DMS 273 (cell line): Measurements from ENCODE around the gene VPS33A.
"Not testable (repeated sequence)": the region's sequence is repeated elsewhere in the genome, so short reads cannot be mapped to it uniquely, and the experiment has no call there.

Experiments used
- DNase-seq: peaks from one replicate; lab custom pipeline; 2025; ENCODE audit not compliant: unreplicated experiment; lab: John Stamatoyannopoulos, UW

The VPS33A gene

DNA sequence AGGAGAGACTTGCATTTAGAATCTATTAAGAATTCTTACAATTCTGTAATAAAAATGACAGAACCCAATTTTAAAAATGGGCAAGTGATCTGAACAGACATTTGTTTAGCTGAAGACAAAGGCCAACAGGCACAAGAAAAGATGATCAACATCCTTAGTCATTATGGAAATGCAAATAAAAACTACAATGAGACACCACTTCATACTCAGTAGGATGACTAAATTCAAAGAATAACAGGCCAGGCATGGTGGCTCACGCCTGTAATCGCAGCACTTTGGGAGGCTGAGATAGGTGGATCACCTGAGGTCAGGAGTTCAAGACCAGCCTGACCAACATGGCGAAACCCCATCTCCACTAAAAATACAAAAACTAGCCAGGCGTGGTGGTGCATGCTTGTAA, 7.8 kb downstream of the VPS33A start:
- not testable (repeated sequence) for DNase-seq

GRCh38 chr12:122250536-122250935, 15.8 kb downstream of the VPS33A start:
- DNase-seq: no peak

GRCh38 chr12:122250047-122250446, 16.2 kb downstream of the VPS33A start:
- DNase-seq: no peak

DNA sequence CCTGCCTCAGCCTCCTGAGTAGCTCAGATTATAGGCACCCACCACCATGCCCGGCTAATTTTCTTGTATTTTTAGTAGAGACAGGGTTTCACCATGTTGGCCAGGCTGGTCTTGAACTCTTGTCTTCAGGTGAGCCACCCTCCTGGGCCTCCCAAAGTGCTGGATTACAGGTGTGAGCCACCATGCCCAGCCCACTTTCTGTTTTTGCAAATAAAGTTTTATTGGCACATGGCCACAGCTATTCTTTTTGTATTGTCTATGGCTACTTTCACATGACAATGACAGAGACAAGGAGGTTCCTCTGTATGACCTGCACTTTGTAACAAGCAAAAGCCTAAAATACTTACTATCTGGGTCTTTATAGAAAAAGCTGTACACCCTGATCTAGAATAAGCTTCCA, 20.7 kb downstream of the VPS33A start:
- DNase-seq: no peak

GRCh38 chr12:122244565-122245371, 21.5 kb downstream of the VPS33A start:
- no peak for DNase-seq

DNA sequence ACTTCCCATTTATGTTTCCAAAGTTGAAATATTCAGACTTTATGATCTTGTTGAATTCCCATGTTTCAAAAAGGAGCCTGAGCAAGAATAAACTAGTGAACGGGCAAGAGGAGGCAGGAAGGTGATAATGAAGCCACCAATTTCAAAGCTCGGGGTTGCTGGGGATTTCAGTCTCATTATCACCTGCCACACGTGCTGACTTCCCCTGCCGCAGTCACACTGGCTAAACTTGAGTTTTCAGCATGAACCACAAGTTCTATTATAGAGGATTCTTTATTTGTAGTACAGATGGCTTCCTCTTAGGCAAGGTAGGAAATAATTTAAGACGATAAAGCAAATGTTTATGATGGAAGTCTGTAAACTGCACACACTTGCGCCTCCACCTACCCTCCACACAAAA, 22.3 kb downstream of the VPS33A start:
- no peak for DNase-seq

DNA sequence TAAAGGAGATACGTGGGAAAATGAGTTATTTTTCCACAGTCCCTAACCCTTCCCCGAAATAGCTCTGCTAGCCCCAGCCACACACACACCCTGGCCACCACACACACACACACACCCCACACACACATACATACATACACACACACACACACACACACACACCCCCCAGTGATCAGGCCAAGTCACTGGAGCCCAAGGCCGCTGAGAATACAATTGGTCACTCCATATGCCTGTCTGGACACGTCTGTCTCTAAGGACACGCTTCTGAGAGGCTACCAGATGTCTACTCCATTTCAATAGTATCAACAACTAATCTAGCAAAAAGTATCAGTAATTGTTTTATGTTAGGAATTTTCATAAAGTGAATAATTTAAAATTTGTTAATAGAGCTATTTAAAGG, 27.4 kb downstream of the VPS33A start:
- DNase-seq: peak; percentile 7

GRCh38 chr12:122235741-122236140, 30.6 kb downstream of the VPS33A start:
- DNase-seq: no peak

DNA sequence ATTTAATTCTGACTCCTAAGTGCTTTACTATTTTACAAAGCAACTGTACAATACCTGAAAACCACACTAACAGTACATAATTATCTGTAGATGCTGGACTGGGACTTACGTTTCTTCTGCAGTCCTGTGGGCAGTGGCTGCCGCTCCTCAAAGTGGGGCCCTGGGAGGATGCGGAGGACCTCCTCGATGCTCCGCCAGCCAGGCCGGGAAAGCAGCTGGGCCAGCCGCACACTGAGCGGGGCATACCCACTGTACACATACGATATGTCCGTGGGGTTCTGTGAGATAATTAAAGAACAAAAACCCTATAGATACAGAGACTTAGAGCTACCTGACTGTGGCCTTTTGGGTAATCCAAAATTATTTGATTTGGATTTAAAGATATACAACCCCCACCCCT, 33.6 kb downstream of the VPS33A start:
- no peak for DNase-seq

DNA sequence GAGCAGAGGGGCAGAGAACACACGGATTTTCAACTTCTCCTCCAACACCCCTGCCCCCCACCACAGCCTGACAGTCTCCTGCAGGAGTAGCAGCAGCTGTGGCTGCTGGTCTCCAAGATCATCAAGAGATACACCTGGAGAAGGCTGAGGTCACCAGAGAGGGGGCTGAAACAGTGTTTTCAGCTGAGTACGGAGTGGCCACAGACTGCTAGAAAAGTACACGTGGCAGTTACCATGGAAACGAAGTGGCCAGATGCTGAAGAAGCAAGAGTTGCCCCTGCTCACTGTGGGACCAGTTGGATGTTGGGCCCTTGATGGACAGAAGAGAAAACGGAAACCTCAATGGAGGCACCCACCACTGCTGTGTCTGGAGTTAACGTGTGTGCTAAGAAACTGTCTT, 35.5 kb downstream of the VPS33A start:
- DNase-seq: no peak

DNA sequence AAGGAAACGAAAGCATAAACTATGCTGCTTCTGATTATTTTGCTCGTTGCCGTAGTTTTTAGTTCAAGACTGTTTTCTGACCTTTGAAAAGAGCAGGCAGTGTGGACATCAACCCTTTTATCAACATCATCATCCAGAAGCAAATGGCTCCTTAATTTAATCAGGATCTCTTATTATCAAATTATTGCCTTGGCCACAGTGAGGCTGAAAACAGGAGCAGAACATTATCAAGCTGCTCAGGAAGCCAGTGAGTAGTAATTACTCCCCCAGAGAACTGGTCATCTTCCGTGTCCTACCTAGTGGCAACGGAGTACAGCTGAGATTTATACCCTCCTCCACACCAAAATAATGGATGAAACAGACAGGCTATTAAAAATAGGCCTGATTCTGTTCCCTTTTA, 38.2 kb downstream of the VPS33A start:
- DNase-seq: no peak

- DNase-seq: peak; percentile 47
Measured at GRCh38 chr12:122227341-122227740, 39.0 kb downstream of the VPS33A start.

GRCh38 chr12:122226366-122227125, 39.7 kb downstream of the VPS33A start:
- DNase-seq: peak; percentile 67

DNA sequence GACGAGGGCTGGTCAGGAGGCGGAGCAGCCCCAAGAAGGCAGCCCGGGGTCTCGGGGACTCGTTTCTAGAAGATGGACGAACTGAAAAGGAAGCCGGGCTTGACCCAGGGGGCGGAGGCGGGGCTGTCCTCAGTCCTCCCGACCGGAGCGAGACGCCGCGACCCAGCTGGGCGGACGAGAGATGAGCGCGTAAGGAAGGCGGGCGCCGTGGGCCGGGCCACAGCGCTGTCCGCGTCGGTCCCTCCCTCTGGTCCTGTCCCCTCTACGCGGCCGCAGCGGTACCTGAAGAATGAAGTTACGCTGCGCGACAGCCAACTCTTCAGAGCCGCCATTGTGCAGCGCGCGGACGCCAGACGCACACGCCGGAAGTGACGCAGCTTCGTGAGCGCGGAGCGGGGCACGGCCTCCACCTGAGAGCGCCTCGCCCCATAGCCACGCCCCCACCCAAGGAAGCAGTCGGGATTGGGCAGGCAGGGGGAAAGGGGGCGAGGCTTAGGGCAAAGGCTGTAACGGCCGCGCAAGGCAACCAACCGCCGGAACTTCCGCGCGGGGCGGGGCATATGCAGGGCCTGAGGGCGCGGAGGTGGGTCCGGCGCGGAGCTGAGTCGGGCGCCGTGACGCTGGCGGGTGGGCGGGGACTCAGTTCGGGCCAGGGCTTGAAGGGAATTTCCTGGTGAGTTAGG, 40.5 kb downstream of the VPS33A start, which contains the start of gene DIABLO:
TSS of gene DIABLO (minus strand) at position 370 of the 683 bp plus-strand sequence. CDS start at position 332, 38 bp downstream.
- peak; percentile 99 for DNase-seq

- DNase-seq: no peak
Measured at GRCh38 chr12:122216445-122216844, 49.8 kb downstream of the VPS33A start.

DNA sequence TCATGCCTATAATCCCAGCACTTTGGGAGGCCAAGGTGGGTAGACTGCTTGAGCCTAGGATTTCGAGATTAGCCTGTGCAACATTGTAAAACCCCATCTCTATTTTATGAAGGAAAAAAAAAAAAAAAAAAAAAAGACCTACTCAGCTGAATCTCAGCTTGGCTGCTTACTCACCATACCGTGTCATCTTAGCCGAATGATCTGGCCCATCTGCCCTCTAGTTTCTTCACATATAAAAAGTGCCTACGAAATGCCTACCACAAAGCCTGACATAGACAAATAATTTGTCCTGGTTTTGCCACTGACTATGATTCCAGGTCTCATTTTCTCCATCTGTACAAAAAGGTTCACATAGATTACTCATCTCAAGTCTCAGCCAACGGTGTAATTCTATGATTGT, 50.5 kb downstream of the VPS33A start:
- no peak for DNase-seq

- no peak for DNase-seq
Measured at GRCh38 chr12:122208073-122208820, 58.0 kb downstream of the VPS33A start.

GRCh38 chr12:122207391-122207790, 58.9 kb downstream of the VPS33A start:
- no peak for DNase-seq

- DNase-seq: no peak
Measured at GRCh38 chr12:122206976-122207375, 59.3 kb downstream of the VPS33A start.

- DNase-seq: no peak
Measured at GRCh38 chr12:122206111-122206881, 60.0 kb downstream of the VPS33A start.
